ENCODE results near the gene RNF182. TPM values are rescaled to one million over a fixed set of nuclear protein-coding genes. Genes with fewer than 3 reads are reported as not detected.

The RNF182 gene
- total RNA-seq, 1 experiment from 2014 or later = 3.7 TPM

- no peak overlapping the region for H3K56ac ChIP-seq (ENCODE audit: insufficient read length, low read depth, low read length)
- H2AK5ac ChIP-seq (ENCODE audit: insufficient read length, low read length) = no peak overlapping the region
- H3K18ac ChIP-seq (ENCODE audit: insufficient read length, low read depth, low read length) = no peak overlapping the region
- H3K4me1 Mint-ChIP-seq = peaks cover 11 to 15% of the 10 kb centered on the region in 2 experiments
- H3K4ac ChIP-seq (ENCODE audit: low read depth, low read length) = no peak overlapping the region
- H2BK5ac ChIP-seq (ENCODE audit: insufficient read length, low read length) = no peak overlapping the region
- no peak overlapping the region for H4K8ac ChIP-seq (replicated peaks; ENCODE audit: insufficient read length, low read depth, low read length)
- no peak overlapping the region for H2BK20ac ChIP-seq (ENCODE audit: low read depth, low read length, poor library complexity, severe bottlenecking)
- no peak overlapping the region for H2BK12ac ChIP-seq (ENCODE audit: insufficient read length, low read depth, low read length)
- no peak overlapping the region for H3T11ph ChIP-seq (ENCODE audit: low read length)
- peaks cover 37 to 63% (median 47%) of the 10 kb centered on the region in 3 experiments for H3K36me3 Mint-ChIP-seq (ENCODE audit: insufficient read depth in 1 of 3, low read depth in 3 of 3)
- no peak overlapping the region for H2AFZ ChIP-seq (ENCODE audit: low read length)
- H4K91ac ChIP-seq (ENCODE audit: insufficient read length, low read depth, low read length) = no peak overlapping the region
- H3K4me3 Mint-ChIP-seq = no peak overlapping the region
- H3K79me1 ChIP-seq (ENCODE audit: insufficient read depth, low read depth, low read length, poor library complexity, severe bottlenecking) = no peaks in the 10 kb centered on the region
- no peak overlapping the region for H2BK15ac ChIP-seq (ENCODE audit: low read depth, low read length)
- no peaks in the 10 kb centered on the region for H3K79me2 ChIP-seq (ENCODE audit: insufficient read depth, low read length)
- no peaks in the 10 kb centered on the region for H3K27me3 ChIP-seq (ENCODE audit: insufficient read depth, low read length)
- DNase-seq = no peak
- H2BK120ac ChIP-seq (ENCODE audit: low read depth, low read length, poor library complexity, severe bottlenecking) = no peak overlapping the region
- H3K9ac ChIP-seq (ENCODE audit: extremely low read depth, insufficient read length, low read length) = no peak overlapping the region
- H3K27ac ChIP-seq (ENCODE audit: insufficient read length, low read depth, low read length) = no peak overlapping the region
- no peak overlapping the region for H3K4me2 ChIP-seq (ENCODE audit: insufficient read depth, insufficient read length, low read length)
- H3K23ac ChIP-seq (ENCODE audit: insufficient read length, low read depth, low read length) = no peak overlapping the region
- H3K9me3 Mint-ChIP-seq = peaks cover 54 to 69% of the 10 kb centered on the region in 2 experiments
- peaks cover 6% of the 10 kb centered on the region for H3K9me3 ChIP-seq (ENCODE audit: control insufficient read depth, low read depth, low read length)
- TF ChIP-seq, protein P1, sequence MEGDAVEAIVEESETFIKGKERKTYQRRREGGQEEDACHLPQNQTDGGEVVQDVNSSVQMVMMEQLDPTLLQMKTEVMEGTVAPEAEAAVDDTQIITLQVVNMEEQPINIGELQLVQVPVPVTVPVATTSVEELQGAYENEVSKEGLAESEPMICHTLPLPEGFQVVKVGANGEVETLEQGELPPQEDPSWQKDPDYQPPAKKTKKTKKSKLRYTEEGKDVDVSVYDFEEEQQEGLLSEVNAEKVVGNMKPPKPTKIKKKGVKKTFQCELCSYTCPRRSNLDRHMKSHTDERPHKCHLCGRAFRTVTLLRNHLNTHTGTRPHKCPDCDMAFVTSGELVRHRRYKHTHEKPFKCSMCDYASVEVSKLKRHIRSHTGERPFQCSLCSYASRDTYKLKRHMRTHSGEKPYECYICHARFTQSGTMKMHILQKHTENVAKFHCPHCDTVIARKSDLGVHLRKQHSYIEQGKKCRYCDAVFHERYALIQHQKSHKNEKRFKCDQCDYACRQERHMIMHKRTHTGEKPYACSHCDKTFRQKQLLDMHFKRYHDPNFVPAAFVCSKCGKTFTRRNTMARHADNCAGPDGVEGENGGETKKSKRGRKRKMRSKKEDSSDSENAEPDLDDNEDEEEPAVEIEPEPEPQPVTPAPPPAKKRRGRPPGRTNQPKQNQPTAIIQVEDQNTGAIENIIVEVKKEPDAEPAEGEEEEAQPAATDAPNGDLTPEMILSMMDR (conservative IDR thresholded peaks at IDR 0.05) = no peak
- H4K20me1 ChIP-seq (ENCODE audit: control insufficient read depth, insufficient read depth, insufficient read length) = no peaks in the 10 kb centered on the region
- H3K27ac Mint-ChIP-seq = no peak overlapping the region; a peak in 1 of 7 replicates
- H3K27me3 Mint-ChIP-seq (ENCODE audit: low read depth) = peaks cover 3% of the 10 kb centered on the region; the same call in 1 of the 2 replicates
- H3K14ac ChIP-seq (ENCODE audit: insufficient read depth, low read length) = no peak overlapping the region
- H3K4me1 ChIP-seq (ENCODE audit: insufficient read depth, low read length) = no peaks in the 10 kb centered on the region; the same call in 1 of the 2 replicates
- no peaks in the 10 kb centered on the region for H3K23me2 ChIP-seq (ENCODE audit: insufficient read length, low read depth, low read length, poor library complexity, severe bottlenecking)
- no peak overlapping the region for H4K5ac ChIP-seq (ENCODE audit: insufficient read length, low read depth, low read length)
Observed at GRCh38 chr6:13946506-13946905, 21.8 kb downstream of the RNF182 start.
